Panc1 (cell line): ENCODE data around the gene HELZ. TPM values are rescaled to one million over a fixed set of nuclear protein-coding genes. Genes with fewer than 3 reads are reported as not detected.

Experiments
- ATAC-seq: fragments of 200-7000 bp; cut with Tn5 transposase; 2 replicates; pipeline ENCODE4 v1.9.1; 2020; ENCODE audit warnings: mild to moderate bottlenecking, moderate library complexity
- BruUV-seq: library from RNA; stranded (reverse); fragments of 400-500 nt; replicated peaks from 2 replicates; lab custom pipeline; 2021; lab: Mats Ljungman, UMichigan
- CTCF ChIA-PET: fragments of 300-600 bp; sonication (Branson Sonifier 250); formaldehyde crosslinking; loops from one replicate; lab custom pipeline; 2022; ENCODE audit warnings: antibody characterized with exemption; lab: Charles Lee
- POLR2A ChIA-PET: fragments of 300-600 bp; sonication (Branson Sonifier 250); formaldehyde crosslinking; loops from one replicate; lab custom pipeline; 2022; ENCODE audit warnings: antibody characterized with exemption; lab: Charles Lee
- DNase-seq: peaks from one replicate; pipeline ENCODE4 v3.0.0-alpha.2; 2010; ENCODE audit warnings: low read depth, low spot score
- H3K27ac ChIP-seq: 2 replicates; pipeline ENCODE4 v1.5.1; 2011; ENCODE audit warnings: mild to moderate bottlenecking, low read length, inconsistent platforms
- H3K27me3 ChIP-seq: fragments of 200-500 bp; sonication (Bioruptor generic); 2 replicates; pipeline ENCODE4 v1.6.0; 2014; ENCODE audit warnings: low read length, inconsistent platforms; ENCODE audit not compliant: control insufficient read depth, insufficient read depth
- H3K36me3 ChIP-seq: fragments of 200-500 bp; sonication (Bioruptor generic); 2 replicates; pipeline ENCODE4 v1.5.1; 2014; ENCODE audit warnings: inconsistent platforms, mild to moderate bottlenecking, low read length, moderate library complexity; ENCODE audit not compliant: control insufficient read depth, insufficient read depth
- H3K4me1 ChIP-seq: 2 replicates; pipeline ENCODE4 v1.5.1; 2011; ENCODE audit warnings: inconsistent platforms, mild to moderate bottlenecking, low read length, moderate library complexity; ENCODE audit not compliant: control insufficient read depth, insufficient read depth
- H3K4me3 ChIP-seq, 2 experiments: 2 replicates each; pipeline ENCODE4 v1.5.1; 2011 to 2012; ENCODE audit warnings: low read depth in 2 of 2, low read length in 2 of 2, mild to moderate bottlenecking in 2 of 2, inconsistent platforms in 1 of 2, moderate library complexity in 1 of 2
- H3K9me3 ChIP-seq: fragments of 200-500 bp; sonication (Bioruptor generic); 2 replicates; pipeline ENCODE4 v1.5.1; 2014; ENCODE audit warnings: low read depth, mild to moderate bottlenecking, inconsistent platforms, low read length, moderate library complexity; ENCODE audit not compliant: control insufficient read depth, insufficient read depth
- POLR2AphosphoS5 ChIP-seq: IDR thresholded peaks from 2 replicates; pipeline ENCODE4 v1.6.1; 2012; ENCODE audit warnings: mild to moderate bottlenecking, low read depth, low read length, moderate library complexity
- SIN3A ChIP-seq: IDR thresholded peaks from 2 replicates; pipeline ENCODE4 v1.6.1; 2012; ENCODE audit warnings: low read depth, mild to moderate bottlenecking, low read length, moderate library complexity, borderline replicate concordance; ENCODE audit not compliant: insufficient read depth
- TCF7L2 ChIP-seq: IDR thresholded peaks from 2 replicates; pipeline ENCODE4 v1.6.1; 2011; ENCODE audit warnings: mild to moderate bottlenecking, low read depth, low read length, inconsistent platforms
- in situ Hi-C: cut with HindIII; loops from 2 replicates; pipeline ENCODE4 v1.10.0; 2016; ENCODE audit warnings: low sequenced_read_pairs, low pct_unique_long_range_greater_than_20kb
- intact Hi-C: fragments of 100-400 bp; cut with micrococcal nuclease; formaldehyde crosslinking; loops from one replicate; pipeline ENCODE4 v1.10.0; 2022; ENCODE audit not compliant: unreplicated experiment
- total RNA-seq: library from RNA; stranded (reverse); gene quantifications from one replicate; pipeline ENCODE4 v1.2.1, GENCODE V29; 2021; ENCODE audit not compliant: unreplicated experiment
- TF ChIP-seq, protein P1 (sequence below), 2 experiments: IDR thresholded peaks; 2 replicates each; pipeline ENCODE4 v1.6.1; 2011 to 2012; ENCODE audit warnings: low read depth in 2 of 2, control low read depth in 1 of 2, low read length in 1 of 2, mild to moderate bottlenecking in 1 of 2, moderate library complexity in 1 of 2; ENCODE audit not compliant: insufficient read depth in 1 of 2
- TF ChIP-seq, protein P2 (sequence below): fragments of 450-650 bp; IDR thresholded peaks from 2 replicates; pipeline ENCODE4 v1.5.1; 2017; ENCODE audit warnings: mild to moderate bottlenecking

HELZ gene
- total RNA-seq, 1 experiment from 2014 or later, result 15.0 TPM

DNA sequence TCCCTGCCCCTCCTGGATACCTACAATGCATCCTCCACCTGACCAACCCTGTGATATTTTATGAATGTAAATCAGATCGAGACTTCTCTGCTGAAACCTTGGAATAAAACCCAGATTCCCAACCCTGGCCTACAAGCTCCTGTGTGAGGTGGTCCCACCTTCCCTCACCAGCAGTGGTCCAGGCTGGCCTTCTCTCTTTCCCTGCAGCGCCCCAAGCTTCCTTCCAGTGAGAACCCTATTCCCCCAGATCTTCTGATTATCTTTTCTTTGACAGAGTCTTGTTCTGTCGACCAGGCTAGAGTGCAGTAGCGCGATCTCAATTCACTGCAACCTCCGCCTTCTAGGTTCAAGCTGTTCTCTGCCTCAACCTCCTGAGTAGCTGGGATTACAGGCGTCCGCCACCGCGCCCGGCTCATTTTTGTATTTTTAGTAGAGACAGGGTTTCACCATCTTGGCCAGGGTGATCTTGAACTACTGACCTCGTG lies 2.5 kb upstream of the HELZ start:
- no peak for ATAC-seq
- intact Hi-C loops, result no loop called here

DNA sequence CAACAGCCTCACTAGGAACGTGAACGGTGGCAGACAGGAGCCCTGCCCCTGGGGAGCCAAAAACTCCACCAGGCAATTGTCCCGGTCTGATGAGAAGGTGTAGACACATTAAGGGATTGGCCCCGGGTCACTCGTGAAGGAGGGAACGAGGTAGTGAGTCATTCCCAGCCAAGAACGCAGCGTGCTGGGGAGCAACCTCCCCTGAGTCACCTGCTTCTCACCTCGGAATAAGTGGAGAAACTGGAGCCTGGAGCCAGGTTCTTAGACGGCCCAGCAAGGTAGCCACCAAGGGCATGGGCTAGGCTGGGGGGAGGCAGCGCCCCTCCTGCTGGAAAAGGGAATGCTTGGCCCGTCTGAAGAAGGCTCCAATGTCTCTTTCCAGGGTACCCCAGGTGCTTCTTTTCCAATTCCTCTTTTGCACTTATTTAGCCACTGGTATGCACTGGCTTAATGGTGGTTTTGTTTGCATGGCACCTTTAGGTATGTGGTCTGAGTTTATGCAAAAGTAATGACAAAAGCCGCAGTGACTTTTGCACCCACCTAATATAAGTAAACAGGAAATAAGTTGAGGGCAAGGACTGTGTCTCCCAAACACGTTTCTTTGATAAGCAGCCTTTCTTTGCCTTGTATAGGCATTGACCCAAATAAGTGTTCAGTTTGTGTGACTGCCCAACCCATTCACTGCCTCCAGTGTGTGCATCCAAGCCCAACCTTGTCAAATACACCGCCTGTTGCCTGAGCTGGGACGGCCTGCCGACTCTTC lies 1.8 kb upstream of the HELZ start:
- POLR2A ChIA-PET, result no interaction called here
- BruUV-seq, result no TSS peak
- TF ChIP-seq SIN3A, result no peak
- no peak for TF ChIP-seq TCF7L2
- no peak for TF ChIP-seq POLR2AphosphoS5
- TF ChIP-seq, protein P1, sequence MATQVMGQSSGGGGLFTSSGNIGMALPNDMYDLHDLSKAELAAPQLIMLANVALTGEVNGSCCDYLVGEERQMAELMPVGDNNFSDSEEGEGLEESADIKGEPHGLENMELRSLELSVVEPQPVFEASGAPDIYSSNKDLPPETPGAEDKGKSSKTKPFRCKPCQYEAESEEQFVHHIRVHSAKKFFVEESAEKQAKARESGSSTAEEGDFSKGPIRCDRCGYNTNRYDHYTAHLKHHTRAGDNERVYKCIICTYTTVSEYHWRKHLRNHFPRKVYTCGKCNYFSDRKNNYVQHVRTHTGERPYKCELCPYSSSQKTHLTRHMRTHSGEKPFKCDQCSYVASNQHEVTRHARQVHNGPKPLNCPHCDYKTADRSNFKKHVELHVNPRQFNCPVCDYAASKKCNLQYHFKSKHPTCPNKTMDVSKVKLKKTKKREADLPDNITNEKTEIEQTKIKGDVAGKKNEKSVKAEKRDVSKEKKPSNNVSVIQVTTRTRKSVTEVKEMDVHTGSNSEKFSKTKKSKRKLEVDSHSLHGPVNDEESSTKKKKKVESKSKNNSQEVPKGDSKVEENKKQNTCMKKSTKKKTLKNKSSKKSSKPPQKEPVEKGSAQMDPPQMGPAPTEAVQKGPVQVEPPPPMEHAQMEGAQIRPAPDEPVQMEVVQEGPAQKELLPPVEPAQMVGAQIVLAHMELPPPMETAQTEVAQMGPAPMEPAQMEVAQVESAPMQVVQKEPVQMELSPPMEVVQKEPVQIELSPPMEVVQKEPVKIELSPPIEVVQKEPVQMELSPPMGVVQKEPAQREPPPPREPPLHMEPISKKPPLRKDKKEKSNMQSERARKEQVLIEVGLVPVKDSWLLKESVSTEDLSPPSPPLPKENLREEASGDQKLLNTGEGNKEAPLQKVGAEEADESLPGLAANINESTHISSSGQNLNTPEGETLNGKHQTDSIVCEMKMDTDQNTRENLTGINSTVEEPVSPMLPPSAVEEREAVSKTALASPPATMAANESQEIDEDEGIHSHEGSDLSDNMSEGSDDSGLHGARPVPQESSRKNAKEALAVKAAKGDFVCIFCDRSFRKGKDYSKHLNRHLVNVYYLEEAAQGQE (IDR thresholded peaks at IDR 0.05; ENCODE audit: insufficient read depth in 1 of 2, low read depth in 2 of 2, low read length in 1 of 2), result no peak
- TF ChIP-seq, protein P2, sequence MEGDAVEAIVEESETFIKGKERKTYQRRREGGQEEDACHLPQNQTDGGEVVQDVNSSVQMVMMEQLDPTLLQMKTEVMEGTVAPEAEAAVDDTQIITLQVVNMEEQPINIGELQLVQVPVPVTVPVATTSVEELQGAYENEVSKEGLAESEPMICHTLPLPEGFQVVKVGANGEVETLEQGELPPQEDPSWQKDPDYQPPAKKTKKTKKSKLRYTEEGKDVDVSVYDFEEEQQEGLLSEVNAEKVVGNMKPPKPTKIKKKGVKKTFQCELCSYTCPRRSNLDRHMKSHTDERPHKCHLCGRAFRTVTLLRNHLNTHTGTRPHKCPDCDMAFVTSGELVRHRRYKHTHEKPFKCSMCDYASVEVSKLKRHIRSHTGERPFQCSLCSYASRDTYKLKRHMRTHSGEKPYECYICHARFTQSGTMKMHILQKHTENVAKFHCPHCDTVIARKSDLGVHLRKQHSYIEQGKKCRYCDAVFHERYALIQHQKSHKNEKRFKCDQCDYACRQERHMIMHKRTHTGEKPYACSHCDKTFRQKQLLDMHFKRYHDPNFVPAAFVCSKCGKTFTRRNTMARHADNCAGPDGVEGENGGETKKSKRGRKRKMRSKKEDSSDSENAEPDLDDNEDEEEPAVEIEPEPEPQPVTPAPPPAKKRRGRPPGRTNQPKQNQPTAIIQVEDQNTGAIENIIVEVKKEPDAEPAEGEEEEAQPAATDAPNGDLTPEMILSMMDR, result no peak
- Histone ChIP-seq H3K27me3 (no peaks in the 10 kb centered on the region), H3K36me3 (peaks cover 9% of the 10 kb centered on the region; the same call in 1 of the 2 replicates), H3K4me1 (peaks cover 3% of the 10 kb centered on the region), H3K27ac (no peak overlapping the region), H3K4me3 (peak overlapping the region; percentile 79 to 87), H3K9me3 (no peaks in the 10 kb centered on the region)
- intact Hi-C loops (no loop called here), in situ Hi-C loops (no loop called here)
- peak; percentile 69 for ATAC-seq
- no peak for DNase-seq
- CTCF ChIA-PET, result no interaction called here

More for the DNA sequence above, 2.5 kb upstream of the HELZ start:
- no peaks in the 10 kb centered on the region for H3K9me3 ChIP-seq
- H3K4me3 ChIP-seq, result no peak overlapping the region
- TF ChIP-seq SIN3A (no peak), TCF7L2 (no peak), POLR2AphosphoS5 (no peak)
- TF ChIP-seq, protein P2, result no peak
- TF ChIP-seq, protein P1 (IDR thresholded peaks at IDR 0.05; ENCODE audit: insufficient read depth in 1 of 2, low read depth in 2 of 2, low read length in 1 of 2), result no peak
- no peak for DNase-seq
- BruUV-seq, result no TSS peak
- peaks cover 9% of the 10 kb centered on the region; the same call in 1 of the 2 replicates for H3K36me3 ChIP-seq
- ChIA-PET POLR2A (no interaction called here), CTCF (no interaction called here)
- peaks cover 3% of the 10 kb centered on the region for H3K4me1 ChIP-seq
- in situ Hi-C loops, result no loop called here
- no peak overlapping the region for H3K27ac ChIP-seq
- no peaks in the 10 kb centered on the region for H3K27me3 ChIP-seq
